Measurements from ENCODE around the gene TBC1D1. TPM values are rescaled to one million over a fixed set of nuclear protein-coding genes. Genes with fewer than 3 reads are reported as not detected.

Gene TBC1D1
- polyA plus RNA-seq, 3 donors, result 23.3 to 70.0 (median 31.5) TPM

GRCh38 chr4:38013461-38014366, 122.8 kb downstream of the TBC1D1 start:
- Histone ChIP-seq H3K36me3 (replicated peaks in 1 of 2; ENCODE audit: control insufficient read depth in 1 of 2, insufficient read depth in 2 of 2, low read length in 2 of 2) (peaks cover 35 to 53% of the 10 kb centered on the region in 2 donors), H2AFZ (ENCODE audit: insufficient read depth, low read depth, low read length, poor library complexity, severe bottlenecking) (no peak overlapping the region), H3K27me3 (ENCODE audit: control insufficient read depth in 2 of 2, insufficient read depth in 2 of 2, low read length in 2 of 2) (no peaks in the 10 kb centered on the region), H3K4me2 (replicated peaks; ENCODE audit: extremely low read depth, low read length, poor library complexity, severe bottlenecking) (no peak overlapping the region), H3K27ac (ENCODE audit: low read depth in 1 of 2, low read length in 2 of 2) (no peak overlapping the region), H3K4me3 (replicated peaks in 1 of 3; ENCODE audit: low read depth in 2 of 3, low read length in 3 of 3) (no peak overlapping the region), H3K9me3 (replicated peaks in 1 of 2; ENCODE audit: control insufficient read depth in 1 of 2, insufficient read depth in 1 of 2, low read length in 2 of 2) (no peaks in the 10 kb centered on the region), H3K4me1 (ENCODE audit: control insufficient read depth in 1 of 2, insufficient read depth in 2 of 2, low read length in 2 of 2) (no peaks in the 10 kb centered on the region), H4K20me1 (ENCODE audit: insufficient read depth, low read length) (peaks cover 69% of the 10 kb centered on the region), H3K79me2 (ENCODE audit: insufficient read depth, low read length) (peaks cover 85% of the 10 kb centered on the region), H3K9ac (ENCODE audit: insufficient read depth, low read length, poor library complexity, severe bottlenecking) (no peak overlapping the region)
- Mint-ChIP-seq H3K27ac (peak overlapping the region in 1 of 7 donors; percentile 46), H3K9me3 (no peaks in the 10 kb centered on the region), H3K27me3 (ENCODE audit: low read depth in 3 of 3) (no peaks in the 10 kb centered on the region), H3K36me3 (peaks cover 34 to 46% of the 10 kb centered on the region in 2 donors), H3K4me3 (no peak overlapping the region), H3K4me1 (peaks cover 13% of the 10 kb centered on the region)
- intact Hi-C loops (cut with micrococcal nuclease), result no loop called here
- TF ChIP-seq CTCF (IDR thresholded peaks at IDR 0.05), result no peak
- no peak for DNase-seq
- WGBS (ENCODE audit: insufficient coverage), result 100% methylated on average over 3 of the region's 9 CpGs

- Mint-ChIP-seq H3K4me1 (peaks cover 13% of the 10 kb centered on the region), H3K27me3 (ENCODE audit: low read depth in 3 of 3) (no peaks in the 10 kb centered on the region), H3K27ac (peak overlapping the region in 3 of 7 donors; percentile 21 to 46 (median 41)), H3K4me3 (no peak overlapping the region), H3K9me3 (no peaks in the 10 kb centered on the region), H3K36me3 (peaks cover 37 to 49% of the 10 kb centered on the region in 2 donors)
- intact Hi-C loops (cut with micrococcal nuclease), result no loop called here
- 98% methylated on average over 37 of the region's 37 CpGs for WGBS (ENCODE audit: insufficient coverage)
- Histone ChIP-seq H3K9me3 (replicated peaks in 1 of 2; ENCODE audit: control insufficient read depth in 1 of 2, insufficient read depth in 1 of 2, low read length in 2 of 2) (no peaks in the 10 kb centered on the region), H3K79me2 (ENCODE audit: insufficient read depth, low read length) (peaks cover 84% of the 10 kb centered on the region), H3K4me2 (replicated peaks; ENCODE audit: extremely low read depth, low read length, poor library complexity, severe bottlenecking) (no peak overlapping the region), H3K4me3 (replicated peaks in 1 of 3; ENCODE audit: low read depth in 2 of 3, low read length in 3 of 3) (no peak overlapping the region), H2AFZ (ENCODE audit: insufficient read depth, low read depth, low read length, poor library complexity, severe bottlenecking) (no peak overlapping the region), H3K9ac (ENCODE audit: insufficient read depth, low read length, poor library complexity, severe bottlenecking) (no peak overlapping the region), H4K20me1 (ENCODE audit: insufficient read depth, low read length) (peaks cover 61% of the 10 kb centered on the region), H3K4me1 (ENCODE audit: control insufficient read depth in 1 of 2, insufficient read depth in 2 of 2, low read length in 2 of 2) (no peaks in the 10 kb centered on the region), H3K27ac (ENCODE audit: low read depth in 1 of 2, low read length in 2 of 2) (no peak overlapping the region), H3K36me3 (replicated peaks in 1 of 2; ENCODE audit: control insufficient read depth in 1 of 2, insufficient read depth in 2 of 2, low read length in 2 of 2) (peaks cover 38 to 58% of the 10 kb centered on the region in 2 donors), H3K27me3 (ENCODE audit: control insufficient read depth in 2 of 2, insufficient read depth in 2 of 2, low read length in 2 of 2) (no peaks in the 10 kb centered on the region)
- no peak for TF ChIP-seq CTCF (IDR thresholded peaks at IDR 0.05)
- no peak for DNase-seq
Measured at GRCh38 chr4:38014421-38014852, 123.6 kb downstream of the TBC1D1 start.

Measured in CD14-positive monocyte (primary cell).